Measurements from ENCODE around the gene PARVA. TPM values are rescaled to one million over a fixed set of nuclear protein-coding genes. Genes with fewer than 3 reads are reported as not detected.

PARVA gene
- total RNA-seq, 1 donor from 2014 or later = 15.1 TPM

GRCh38 chr11:12465332-12465731, 88.0 kb downstream of the PARVA start:
- peaks cover 0 to 2% (median 0%) of the 10 kb centered on the region in 3 donors for H3K9me3 ChIP-seq (ENCODE audit: control insufficient read depth in 3 of 3, low read length in 3 of 3)
- H3K4me3 ChIP-seq (ENCODE audit: low read length in 3 of 3) = no peak overlapping the region
- H3K27ac ChIP-seq (ENCODE audit: low read depth, low read length) = no peak overlapping the region
- no peaks in the 10 kb centered on the region for H3K27me3 ChIP-seq (ENCODE audit: control insufficient read depth in 3 of 3, insufficient read depth in 3 of 3, low read length in 3 of 3)
- no peak overlapping the region for H3K9ac ChIP-seq (ENCODE audit: low read depth in 1 of 3, low read length in 3 of 3)
- H3K36me3 ChIP-seq (ENCODE audit: control insufficient read depth in 3 of 3, insufficient read depth in 3 of 3, low read length in 3 of 3) = no peaks in the 10 kb centered on the region
- peaks cover 6 to 13% (median 6%) of the 10 kb centered on the region in 3 donors for H3K4me1 ChIP-seq (ENCODE audit: control insufficient read depth in 3 of 3, insufficient read depth in 3 of 3, low read length in 3 of 3)

- H3K4me1 ChIP-seq (ENCODE audit: control insufficient read depth in 3 of 3, insufficient read depth in 3 of 3, low read length in 3 of 3) = peaks cover 8 to 14% (median 10%) of the 10 kb centered on the region in 3 donors
- no peak overlapping the region for H3K4me3 ChIP-seq (ENCODE audit: low read length in 3 of 3)
- H3K9me3 ChIP-seq (ENCODE audit: control insufficient read depth in 3 of 3, low read length in 3 of 3) = peaks cover 0 to 2% (median 0%) of the 10 kb centered on the region in 3 donors
- no peaks in the 10 kb centered on the region for H3K27me3 ChIP-seq (ENCODE audit: control insufficient read depth in 3 of 3, insufficient read depth in 3 of 3, low read length in 3 of 3)
- H3K9ac ChIP-seq (ENCODE audit: low read depth in 1 of 3, low read length in 3 of 3) = no peak overlapping the region
- no peaks in the 10 kb centered on the region for H3K36me3 ChIP-seq (ENCODE audit: control insufficient read depth in 3 of 3, insufficient read depth in 3 of 3, low read length in 3 of 3)
- H3K27ac ChIP-seq (ENCODE audit: low read depth, low read length) = no peak overlapping the region
Measured at GRCh38 chr11:12467610-12468009, 90.2 kb downstream of the PARVA start.

GRCh38 chr11:12469451-12469850, 92.1 kb downstream of the PARVA start:
- Histone ChIP-seq H3K4me1 (ENCODE audit: control insufficient read depth in 3 of 3, insufficient read depth in 3 of 3, low read length in 3 of 3) (peaks cover 11 to 19% (median 13%) of the 10 kb centered on the region in 3 donors), H3K4me3 (ENCODE audit: low read length in 3 of 3) (peak overlapping the region in 1 of 3 donors; percentile 11), H3K9ac (ENCODE audit: low read depth in 1 of 3, low read length in 3 of 3) (no peak overlapping the region), H3K36me3 (ENCODE audit: control insufficient read depth in 3 of 3, insufficient read depth in 3 of 3, low read length in 3 of 3) (peaks cover 0 to 3% (median 2%) of the 10 kb centered on the region in 3 donors), H3K9me3 (ENCODE audit: control insufficient read depth in 3 of 3, low read length in 3 of 3) (no peaks in the 10 kb centered on the region), H3K27me3 (ENCODE audit: control insufficient read depth in 3 of 3, insufficient read depth in 3 of 3, low read length in 3 of 3) (no peaks in the 10 kb centered on the region), H3K27ac (ENCODE audit: low read depth, low read length) (no peak overlapping the region)

- H3K4me1 ChIP-seq (ENCODE audit: control insufficient read depth in 3 of 3, insufficient read depth in 3 of 3, low read length in 3 of 3) = peaks cover 11 to 19% (median 13%) of the 10 kb centered on the region in 3 donors
- H3K9me3 ChIP-seq (ENCODE audit: control insufficient read depth in 3 of 3, low read length in 3 of 3) = no peaks in the 10 kb centered on the region
- peaks cover 2 to 5% (median 3%) of the 10 kb centered on the region in 3 donors for H3K36me3 ChIP-seq (ENCODE audit: control insufficient read depth in 3 of 3, insufficient read depth in 3 of 3, low read length in 3 of 3)
- no peak overlapping the region for H3K9ac ChIP-seq (ENCODE audit: low read depth in 1 of 3, low read length in 3 of 3)
- no peaks in the 10 kb centered on the region for H3K27me3 ChIP-seq (ENCODE audit: control insufficient read depth in 3 of 3, insufficient read depth in 3 of 3, low read length in 3 of 3)
- H3K27ac ChIP-seq (ENCODE audit: low read depth, low read length) = no peak overlapping the region
- H3K4me3 ChIP-seq (ENCODE audit: low read length in 3 of 3) = no peak overlapping the region
Measured at GRCh38 chr11:12470236-12470635, 92.9 kb downstream of the PARVA start.

- Histone ChIP-seq H3K36me3 (ENCODE audit: control insufficient read depth in 3 of 3, insufficient read depth in 3 of 3, low read length in 3 of 3) (peaks cover 3 to 13% (median 6%) of the 10 kb centered on the region in 3 donors), H3K27ac (ENCODE audit: low read depth, low read length) (no peak overlapping the region), H3K9ac (ENCODE audit: low read depth in 1 of 3, low read length in 3 of 3) (no peak overlapping the region), H3K4me3 (ENCODE audit: low read length in 3 of 3) (no peak overlapping the region), H3K27me3 (ENCODE audit: control insufficient read depth in 3 of 3, insufficient read depth in 3 of 3, low read length in 3 of 3) (no peaks in the 10 kb centered on the region), H3K4me1 (ENCODE audit: control insufficient read depth in 3 of 3, insufficient read depth in 3 of 3, low read length in 3 of 3) (peaks cover 11 to 19% (median 13%) of the 10 kb centered on the region in 3 donors), H3K9me3 (ENCODE audit: control insufficient read depth in 3 of 3, low read length in 3 of 3) (no peaks in the 10 kb centered on the region)
Measured at GRCh38 chr11:12472401-12473005, 95.1 kb downstream of the PARVA start.

GRCh38 chr11:12473381-12473780, 96.0 kb downstream of the PARVA start:
- Histone ChIP-seq H3K4me3 (ENCODE audit: low read length in 3 of 3) (no peak overlapping the region), H3K27me3 (ENCODE audit: control insufficient read depth in 3 of 3, insufficient read depth in 3 of 3, low read length in 3 of 3) (no peaks in the 10 kb centered on the region), H3K36me3 (ENCODE audit: control insufficient read depth in 3 of 3, insufficient read depth in 3 of 3, low read length in 3 of 3) (peaks cover 3 to 13% (median 6%) of the 10 kb centered on the region in 3 donors), H3K9ac (ENCODE audit: low read depth in 1 of 3, low read length in 3 of 3) (no peak overlapping the region), H3K9me3 (ENCODE audit: control insufficient read depth in 3 of 3, low read length in 3 of 3) (no peaks in the 10 kb centered on the region), H3K27ac (ENCODE audit: low read depth, low read length) (no peak overlapping the region), H3K4me1 (ENCODE audit: control insufficient read depth in 3 of 3, insufficient read depth in 3 of 3, low read length in 3 of 3) (peaks cover 11 to 19% (median 17%) of the 10 kb centered on the region in 3 donors)

GRCh38 chr11:12474871-12475270, 97.5 kb downstream of the PARVA start:
- Histone ChIP-seq H3K4me3 (ENCODE audit: low read length in 3 of 3) (no peak overlapping the region), H3K4me1 (ENCODE audit: control insufficient read depth in 3 of 3, insufficient read depth in 3 of 3, low read length in 3 of 3) (peaks cover 9 to 19% (median 10%) of the 10 kb centered on the region in 3 donors), H3K27ac (ENCODE audit: low read depth, low read length) (no peak overlapping the region), H3K27me3 (ENCODE audit: control insufficient read depth in 3 of 3, insufficient read depth in 3 of 3, low read length in 3 of 3) (no peaks in the 10 kb centered on the region), H3K9ac (ENCODE audit: low read depth in 1 of 3, low read length in 3 of 3) (no peak overlapping the region), H3K36me3 (ENCODE audit: control insufficient read depth in 3 of 3, insufficient read depth in 3 of 3, low read length in 3 of 3) (peaks cover 3 to 13% (median 6%) of the 10 kb centered on the region in 3 donors), H3K9me3 (ENCODE audit: control insufficient read depth in 3 of 3, low read length in 3 of 3) (no peaks in the 10 kb centered on the region)

GRCh38 chr11:12478743-12479142, 101.4 kb downstream of the PARVA start:
- H3K36me3 ChIP-seq (ENCODE audit: control insufficient read depth in 3 of 3, insufficient read depth in 3 of 3, low read length in 3 of 3) = peaks cover 3 to 13% (median 6%) of the 10 kb centered on the region in 3 donors
- no peak overlapping the region for H3K27ac ChIP-seq (ENCODE audit: low read depth, low read length)
- H3K9ac ChIP-seq (ENCODE audit: low read depth in 1 of 3, low read length in 3 of 3) = no peak overlapping the region
- no peak overlapping the region for H3K4me3 ChIP-seq (ENCODE audit: low read length in 3 of 3)
- H3K4me1 ChIP-seq (ENCODE audit: control insufficient read depth in 3 of 3, insufficient read depth in 3 of 3, low read length in 3 of 3) = peaks cover 7 to 17% (median 10%) of the 10 kb centered on the region in 3 donors
- no peaks in the 10 kb centered on the region for H3K9me3 ChIP-seq (ENCODE audit: control insufficient read depth in 3 of 3, low read length in 3 of 3)
- H3K27me3 ChIP-seq (ENCODE audit: control insufficient read depth in 3 of 3, insufficient read depth in 3 of 3, low read length in 3 of 3) = no peaks in the 10 kb centered on the region

- H3K9me3 ChIP-seq (ENCODE audit: control insufficient read depth in 3 of 3, low read length in 3 of 3) = no peaks in the 10 kb centered on the region
- H3K4me3 ChIP-seq (ENCODE audit: low read length in 3 of 3) = no peak overlapping the region
- H3K27me3 ChIP-seq (ENCODE audit: control insufficient read depth in 3 of 3, insufficient read depth in 3 of 3, low read length in 3 of 3) = no peaks in the 10 kb centered on the region
- H3K9ac ChIP-seq (ENCODE audit: low read depth in 1 of 3, low read length in 3 of 3) = no peak overlapping the region
- H3K27ac ChIP-seq (ENCODE audit: low read depth, low read length) = no peak overlapping the region
- peaks cover 14 to 22% (median 14%) of the 10 kb centered on the region in 3 donors for H3K4me1 ChIP-seq (ENCODE audit: control insufficient read depth in 3 of 3, insufficient read depth in 3 of 3, low read length in 3 of 3)
- H3K36me3 ChIP-seq (ENCODE audit: control insufficient read depth in 3 of 3, insufficient read depth in 3 of 3, low read length in 3 of 3) = peaks cover 0 to 7% (median 3%) of the 10 kb centered on the region in 3 donors
Measured at GRCh38 chr11:12480401-12480800, 103.0 kb downstream of the PARVA start.

GRCh38 chr11:12482839-12483238, 105.5 kb downstream of the PARVA start:
- no peaks in the 10 kb centered on the region for H3K27me3 ChIP-seq (ENCODE audit: control insufficient read depth in 3 of 3, insufficient read depth in 3 of 3, low read length in 3 of 3)
- no peaks in the 10 kb centered on the region for H3K36me3 ChIP-seq (ENCODE audit: control insufficient read depth in 3 of 3, insufficient read depth in 3 of 3, low read length in 3 of 3)
- H3K4me3 ChIP-seq (ENCODE audit: low read length in 3 of 3) = no peak overlapping the region
- peak overlapping the region in 1 of 3 donors; percentile 63 for H3K9ac ChIP-seq (ENCODE audit: low read depth in 1 of 3, low read length in 3 of 3)
- H3K27ac ChIP-seq (ENCODE audit: low read depth, low read length) = no peak overlapping the region
- peaks cover 14 to 22% (median 14%) of the 10 kb centered on the region in 3 donors for H3K4me1 ChIP-seq (ENCODE audit: control insufficient read depth in 3 of 3, insufficient read depth in 3 of 3, low read length in 3 of 3)
- no peaks in the 10 kb centered on the region for H3K9me3 ChIP-seq (ENCODE audit: control insufficient read depth in 3 of 3, low read length in 3 of 3)

All from skeletal muscle tissue (tissue), 4 donors.